Uterus (tissue), 2 donors: ENCODE data around the gene PTCHD1.

Experiments used
- CTCF ChIP-seq, 4 experiments: fragments of 200-600 bp in 2 of 4; fragments of 450-650 bp in 2 of 4; sonication (generic) in 2 of 4; IDR thresholded peaks; one replicate each; pipeline ENCODE4 v1.5.1; 2016 to 2019; ENCODE audit warnings: antibody characterized with exemption in 4 of 4, mild to moderate bottlenecking in 2 of 4, moderate library complexity in 1 of 4
- POLR2A ChIP-seq, 2 donors: fragments of 450-650 bp; IDR thresholded peaks; one replicate each; pipeline ENCODE4 v1.6.1; 2016; ENCODE audit warnings: antibody characterized with exemption in 2 of 2, mild to moderate bottlenecking in 1 of 2, moderate library complexity in 1 of 2

GRCh38 chrX:23338334-23338733 is 3.7 kb downstream of the PTCHD1 start:
- TF ChIP-seq CTCF (IDR thresholded peaks at IDR 0.05), result no peak
- TF ChIP-seq POLR2A (IDR thresholded peaks at IDR 0.05), result no peak
